ENCODE measurements around the gene ARID2. TPM values are rescaled to one million over a fixed set of nuclear protein-coding genes. Genes with fewer than 3 reads are reported as not detected.

The ARID2 gene
- total RNA-seq, 2 experiments from 2014 or later, result 30.1 to 44.9 TPM

DNA sequence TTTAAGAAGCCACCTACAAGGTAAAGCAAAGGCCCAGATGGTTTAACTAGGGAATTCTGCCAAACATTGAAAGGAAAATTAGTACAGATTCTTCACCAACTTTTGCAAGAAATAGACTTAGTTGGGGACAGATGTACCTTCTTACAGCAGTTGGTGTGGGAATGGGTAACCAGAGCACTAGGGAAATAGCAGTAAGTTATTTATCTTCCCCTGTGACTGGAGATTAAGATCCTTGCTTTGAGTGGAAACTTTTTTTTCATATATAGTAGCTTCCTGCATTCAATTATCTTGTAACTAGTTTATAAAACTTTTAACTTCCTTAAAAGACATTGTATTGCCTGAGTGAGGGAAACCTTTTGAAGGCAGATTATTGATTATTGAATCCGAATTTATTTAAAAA, 44.2 kb downstream of the ARID2 start:
- Histone ChIP-seq H3K4me2 (ENCODE audit: low read length) (no peak overlapping the region), H3K36me3 (ENCODE audit: insufficient read depth, low read length) (peaks cover 24% of the 10 kb centered on the region), H2AFZ (ENCODE audit: low read length) (no peak overlapping the region), H4K20me1 (ENCODE audit: insufficient read depth, low read length) (peaks cover 11% of the 10 kb centered on the region; the same call in 1 of the 2 replicates), H3K4me3 (ENCODE audit: low read depth, low read length, poor library complexity, severe bottlenecking) (no peak overlapping the region), H3K9me3 (ENCODE audit: low read length) (peaks cover 10% of the 10 kb centered on the region; the same call in 1 of the 2 replicates), H3K79me2 (ENCODE audit: insufficient read depth, low read depth, low read length) (peaks cover 52% of the 10 kb centered on the region; the same call in 1 of the 2 replicates), H3K4me1 (ENCODE audit: insufficient read depth, low read length, poor library complexity, severe bottlenecking) (no peaks in the 10 kb centered on the region), H3K9me2 (ENCODE audit: insufficient read depth, low read length) (no peaks in the 10 kb centered on the region), H3K27ac (ENCODE audit: low read depth, low read length, poor library complexity, severe bottlenecking) (no peak overlapping the region)
- CTCF ChIA-PET (ENCODE audit: unreplicated experiment), result no interaction called here
- intact Hi-C loops (cut with micrococcal nuclease; ENCODE audit: unreplicated experiment), result no loop called here
- POLR2A ChIA-PET, result interaction anchor here (0.7 to 1.8 kb wide), 3 partner anchors 14 to 61 kb away, joined by 3 to 4 read pairs (median 3); no protein-coding TSS in a partner anchor
- DNase-seq (ENCODE audit: low spot score), result no peak
- no TSS peak for BruUV-seq (replicated peaks)
- TF ChIP-seq CTCF (conservative IDR thresholded peaks at IDR 0.05; ENCODE audit: low read length) (no peak), EZH2phosphoT487 (IDR thresholded peaks at IDR 0.05; ENCODE audit: borderline replicate concordance, low read depth, low read length) (no peak)

DNA sequence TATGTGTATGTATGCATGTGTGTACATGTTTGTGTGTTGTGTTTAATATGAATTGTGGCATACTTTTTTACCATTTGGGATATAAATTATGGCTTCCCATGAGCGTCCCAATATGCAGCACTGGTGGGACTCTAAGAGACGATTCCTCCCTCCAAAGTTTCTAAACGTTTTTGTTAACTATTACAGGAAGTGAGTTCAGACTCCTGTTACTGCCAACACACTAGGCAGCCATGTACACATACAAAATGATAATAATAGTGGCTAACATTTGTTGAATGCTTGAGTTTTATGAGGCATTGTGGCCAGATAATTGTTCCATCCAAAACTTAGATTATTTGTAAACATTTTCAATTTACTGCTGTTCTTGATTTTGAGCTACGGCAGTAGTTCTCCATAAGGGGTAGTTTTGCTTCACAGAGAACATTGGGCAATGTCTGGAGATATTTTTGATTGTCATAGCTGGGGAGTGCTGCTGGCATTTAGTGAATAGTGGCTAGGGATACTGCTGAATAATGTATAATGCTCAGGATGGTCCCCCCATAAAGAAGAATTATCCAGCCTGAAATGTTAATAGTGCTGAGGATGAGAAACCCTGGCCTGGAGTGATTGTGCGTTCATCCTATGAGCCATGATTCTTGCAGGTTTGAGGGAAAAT, 45.1 kb downstream of the ARID2 start:
- H4K20me1 ChIP-seq (ENCODE audit: insufficient read depth, low read length), result peaks cover 11% of the 10 kb centered on the region; the same call in 1 of the 2 replicates
- intact Hi-C loops (cut with micrococcal nuclease; ENCODE audit: unreplicated experiment), result no loop called here
- CTCF ChIA-PET (ENCODE audit: unreplicated experiment), result no interaction called here
- no peaks in the 10 kb centered on the region for H3K4me1 ChIP-seq (ENCODE audit: insufficient read depth, low read length, poor library complexity, severe bottlenecking)
- no peak overlapping the region for H3K4me3 ChIP-seq (ENCODE audit: low read depth, low read length, poor library complexity, severe bottlenecking)
- no peak overlapping the region for H3K4me2 ChIP-seq (ENCODE audit: low read length)
- H3K79me2 ChIP-seq (ENCODE audit: insufficient read depth, low read depth, low read length), result peaks cover 61% of the 10 kb centered on the region; the same call in 1 of the 2 replicates
- BruUV-seq (replicated peaks), result no TSS peak
- no peak for DNase-seq (ENCODE audit: low spot score)
- H3K9me3 ChIP-seq (ENCODE audit: low read length), result peaks cover 7% of the 10 kb centered on the region; the same call in 1 of the 2 replicates
- TF ChIP-seq CTCF (conservative IDR thresholded peaks at IDR 0.05; ENCODE audit: low read length) (no peak), EZH2phosphoT487 (IDR thresholded peaks at IDR 0.05; ENCODE audit: borderline replicate concordance, low read depth, low read length) (no peak)
- peaks cover 16% of the 10 kb centered on the region for H3K36me3 ChIP-seq (ENCODE audit: insufficient read depth, low read length)
- H3K9me2 ChIP-seq (ENCODE audit: insufficient read depth, low read length), result no peaks in the 10 kb centered on the region
- H2AFZ ChIP-seq (ENCODE audit: low read length), result no peak overlapping the region
- H3K27ac ChIP-seq (ENCODE audit: low read depth, low read length, poor library complexity, severe bottlenecking), result no peak overlapping the region
- POLR2A ChIA-PET, result interaction anchor here (1.2 to 1.8 kb wide), 4 partner anchors 12 to 52 kb away, joined by 3 to 4 read pairs (median 4); no protein-coding TSS in a partner anchor

- Histone ChIP-seq H4K20me1 (ENCODE audit: insufficient read depth, low read length) (peaks cover 11% of the 10 kb centered on the region; the same call in 1 of the 2 replicates), H3K27ac (ENCODE audit: low read depth, low read length, poor library complexity, severe bottlenecking) (no peak overlapping the region), H3K79me2 (ENCODE audit: insufficient read depth, low read depth, low read length) (peaks cover 68% of the 10 kb centered on the region; the same call in 1 of the 2 replicates), H3K36me3 (ENCODE audit: insufficient read depth, low read length) (peaks cover 8% of the 10 kb centered on the region), H3K9me2 (ENCODE audit: insufficient read depth, low read length) (no peaks in the 10 kb centered on the region), H3K4me3 (ENCODE audit: low read depth, low read length, poor library complexity, severe bottlenecking) (no peak overlapping the region), H3K9me3 (ENCODE audit: low read length) (peaks cover 2% of the 10 kb centered on the region; the same call in 1 of the 2 replicates), H2AFZ (ENCODE audit: low read length) (no peak overlapping the region), H3K4me1 (ENCODE audit: insufficient read depth, low read length, poor library complexity, severe bottlenecking) (no peaks in the 10 kb centered on the region), H3K4me2 (ENCODE audit: low read length) (no peak overlapping the region)
- POLR2A ChIA-PET, result interaction anchor here (0.7 to 1.8 kb wide), 4 partner anchors 11 to 53 kb away, joined by 3 to 4 read pairs (median 4); no protein-coding TSS in a partner anchor
- CTCF ChIA-PET (ENCODE audit: unreplicated experiment), result no interaction called here
- intact Hi-C loops (cut with micrococcal nuclease; ENCODE audit: unreplicated experiment), result no loop called here
- TF ChIP-seq EZH2phosphoT487 (IDR thresholded peaks at IDR 0.05; ENCODE audit: borderline replicate concordance, low read depth, low read length), result no peak
- no peak for TF ChIP-seq CTCF (conservative IDR thresholded peaks at IDR 0.05; ENCODE audit: low read length)
- BruUV-seq (replicated peaks), result no TSS peak
- no peak for DNase-seq (ENCODE audit: low spot score)
Measured at GRCh38 chr12:45775465-45775864, 46.0 kb downstream of the ARID2 start.

Data from OCI-LY7 (cell line).